Stimulated activated CD8-positive, alpha-beta memory T cell treated with anti-CD3 and anti-CD28 coated beads, Interleukin-15, amount 100 ng/mL, for 24 hours (primary cell): ENCODE data around the gene SUN1.
A peak's percentile ranks its signal among the peaks of the same experiment; 100 is the strongest.

Experiments used
- DNase-seq: peaks from one replicate; pipeline ENCODE4 v3.0.0-alpha.2; 2020; ENCODE audit warnings: low read depth

The SUN1 gene

DNA sequence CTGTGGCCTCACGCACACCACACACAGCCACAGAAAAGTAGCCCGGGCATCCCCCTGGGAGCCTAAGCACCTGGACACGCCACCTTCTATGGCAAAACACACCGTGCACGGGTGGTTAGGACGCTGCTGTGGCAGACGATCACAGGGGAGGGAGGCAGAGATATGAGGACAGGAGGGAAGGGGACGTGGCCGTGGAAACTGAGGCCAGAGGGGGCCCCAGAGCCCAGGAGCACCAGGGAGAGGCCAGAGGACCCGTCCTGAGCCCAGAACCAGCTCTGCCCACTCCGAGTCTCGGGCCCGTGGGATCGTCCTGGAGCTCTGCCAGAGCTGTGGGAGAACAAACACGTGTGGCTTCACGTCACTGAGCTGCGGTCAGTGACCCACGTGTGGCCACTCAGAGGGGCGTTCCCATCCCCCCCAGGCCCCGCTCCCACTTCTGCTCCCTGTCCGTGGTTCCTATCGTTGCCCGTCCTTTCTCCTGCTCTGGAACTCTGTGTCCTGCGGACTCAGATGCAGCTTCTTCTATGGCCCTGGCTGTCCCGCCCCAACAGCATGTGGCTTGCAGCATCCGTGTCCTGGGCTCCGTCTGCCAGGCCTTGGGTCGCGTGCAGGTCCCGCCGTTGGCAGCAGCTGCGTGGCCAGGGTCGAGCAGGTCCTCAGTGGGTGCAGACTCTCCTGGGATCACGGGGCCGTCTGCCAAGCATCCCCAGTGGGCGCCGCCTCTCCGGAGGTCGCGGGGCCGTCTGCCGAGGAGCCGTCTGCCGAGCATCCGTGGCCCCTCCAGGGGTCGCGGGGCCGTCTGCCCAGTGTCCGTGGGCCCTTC, 75.1 kb downstream of the SUN1 start:
- DNase-seq: no peak

DNA sequence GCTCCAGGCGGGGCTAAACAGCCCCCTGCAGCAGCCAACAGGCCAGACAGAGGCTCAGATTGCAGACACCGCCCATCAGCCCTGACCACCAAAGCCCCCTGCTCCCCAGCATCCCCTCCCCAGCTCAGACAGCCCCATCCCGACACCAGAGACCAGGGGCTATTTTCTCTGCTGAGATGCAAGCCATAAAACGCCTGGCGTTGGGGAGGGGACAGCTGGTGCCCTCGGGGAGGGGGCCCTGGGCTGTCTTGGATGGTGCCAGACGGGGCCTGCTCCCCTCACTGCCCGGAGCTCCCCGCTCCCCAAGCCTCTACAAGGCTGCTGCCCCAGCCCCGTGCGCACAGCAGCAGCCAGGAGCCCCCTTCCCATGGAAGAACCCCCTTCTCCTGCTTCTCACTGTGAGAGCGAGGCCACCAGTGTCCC, 75.9 kb downstream of the SUN1 start:
- no peak for DNase-seq

DNA sequence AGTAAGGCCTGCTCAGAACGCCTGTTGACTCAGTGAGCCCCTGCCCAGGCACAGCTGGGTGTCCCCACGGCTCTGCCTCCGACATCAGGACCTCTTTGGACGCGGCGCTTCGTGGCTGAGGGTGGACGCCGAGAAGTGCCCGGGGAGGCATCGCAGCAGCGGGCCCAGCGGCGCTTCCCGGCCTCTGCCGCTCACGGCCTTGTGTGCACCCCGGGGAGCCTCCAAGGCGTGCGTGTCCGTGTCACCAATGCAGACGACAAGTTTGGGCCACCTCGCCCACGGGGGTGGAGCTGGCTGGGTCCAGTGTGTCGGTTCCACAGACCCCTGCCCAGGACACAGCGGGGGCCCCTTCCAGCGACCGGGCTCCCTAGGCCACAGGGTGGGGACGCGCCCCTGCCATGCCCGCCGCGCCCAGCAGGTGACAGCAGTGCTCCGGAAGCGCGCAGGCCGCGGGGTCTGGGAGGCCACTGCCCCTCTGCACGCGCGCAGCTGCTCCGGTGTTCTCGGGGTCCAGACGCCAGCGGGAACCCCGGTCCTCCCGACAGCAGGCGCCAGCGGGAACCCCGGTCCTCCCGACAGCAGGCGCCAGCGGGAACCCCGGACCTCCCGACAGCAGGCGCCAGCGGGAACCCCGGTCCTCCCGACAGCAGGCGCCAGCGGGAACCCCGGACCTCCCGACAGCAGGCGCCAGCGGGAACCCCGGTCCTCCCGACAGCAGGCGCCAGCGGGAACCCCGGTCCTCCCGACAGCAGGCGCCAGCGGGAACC, 76.5 kb downstream of the SUN1 start:
- peak; percentile 44 for DNase-seq

DNA sequence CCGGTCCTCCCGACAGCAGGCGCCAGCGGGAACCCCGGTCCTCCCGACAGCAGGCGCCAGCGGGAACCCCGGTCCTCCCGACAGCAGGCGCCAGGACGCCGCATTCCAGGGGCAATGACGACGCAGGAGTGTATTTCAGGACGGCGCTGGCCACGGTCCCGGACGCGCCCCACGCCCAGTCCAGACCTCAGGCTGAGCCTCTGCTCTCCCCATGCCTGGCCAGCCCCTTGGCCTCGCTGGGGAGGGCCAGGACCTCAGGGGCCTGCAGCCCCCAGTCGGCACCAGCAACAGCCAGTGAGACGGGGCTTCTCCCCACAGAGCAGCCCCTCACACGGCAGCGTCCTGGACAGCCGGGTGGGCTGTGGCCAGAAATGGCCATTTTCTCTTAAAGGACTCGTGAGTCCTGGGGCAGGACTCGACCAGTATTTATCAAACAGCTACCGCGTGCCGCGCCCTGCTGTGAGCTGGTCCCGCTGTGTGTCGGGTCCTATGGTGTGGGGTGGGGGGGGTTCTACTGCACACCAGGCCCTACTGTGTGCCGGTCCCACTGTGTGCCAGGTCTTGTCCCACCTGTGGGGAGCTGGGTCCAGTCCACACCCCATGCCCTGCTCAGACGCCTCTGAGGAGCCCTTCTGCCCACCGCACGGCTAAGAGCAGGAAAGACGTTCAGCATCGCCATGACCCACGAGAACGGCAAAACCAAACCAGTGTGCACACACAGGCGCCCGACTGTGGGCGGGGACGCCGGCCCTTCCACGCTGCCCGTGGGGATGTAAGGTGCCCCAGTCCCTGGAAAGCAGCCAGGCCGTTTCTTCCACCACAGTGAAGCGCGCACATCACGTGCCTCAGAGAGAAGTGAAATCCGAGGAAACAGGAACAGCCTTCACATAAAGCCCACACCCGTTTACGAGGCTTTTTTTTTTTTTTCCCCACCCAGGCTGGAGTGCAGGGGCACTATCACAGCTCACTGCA, 77.4 kb downstream of the SUN1 start:
- no peak for DNase-seq

DNA sequence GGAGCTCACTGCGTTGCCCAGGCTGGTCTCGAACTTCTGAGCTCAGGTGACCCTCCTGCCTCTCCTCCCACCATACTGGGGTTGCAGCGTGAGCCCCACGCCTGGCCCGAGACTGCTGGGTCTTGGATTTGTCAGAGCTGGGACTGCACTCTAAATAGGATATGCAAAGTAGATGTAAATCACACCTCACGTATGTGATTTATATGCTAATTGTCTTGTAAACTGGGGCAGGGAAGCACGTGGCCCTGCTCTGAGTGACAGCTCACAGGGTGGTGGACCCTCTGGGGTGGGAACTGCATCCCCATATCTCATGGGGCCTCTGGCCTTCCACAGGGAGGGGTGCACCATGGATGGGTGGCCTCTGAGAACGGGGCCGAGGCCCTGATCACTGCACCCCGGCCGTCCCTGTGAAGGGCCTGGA, 78.2 kb downstream of the SUN1 start:
- no peak for DNase-seq

DNA sequence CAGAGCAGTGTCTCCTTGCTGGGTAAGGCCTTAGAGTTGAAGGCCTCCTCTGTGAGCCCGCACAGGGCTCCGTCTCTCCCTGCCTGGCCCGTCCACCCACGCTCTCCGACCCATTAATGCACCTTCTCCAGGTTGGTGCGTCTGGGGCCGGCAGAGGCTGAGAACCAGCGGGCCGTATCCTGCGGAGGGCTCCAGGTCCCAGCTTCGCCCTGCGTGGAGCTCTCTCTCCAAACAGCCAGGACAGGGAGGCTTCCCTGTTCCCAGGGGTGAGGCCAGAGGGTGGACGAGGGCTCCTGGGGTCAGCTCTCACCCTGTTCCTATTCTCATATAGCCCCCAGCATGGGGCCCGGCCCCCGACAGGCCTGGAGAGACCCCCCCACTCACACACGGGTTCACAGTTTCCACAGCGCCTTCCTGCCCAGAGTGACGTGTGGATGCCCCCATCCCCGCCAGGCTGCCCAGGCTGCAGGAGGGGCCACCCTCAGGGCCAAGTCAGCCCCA, 78.7 kb downstream of the SUN1 start:
- no peak for DNase-seq

DNA sequence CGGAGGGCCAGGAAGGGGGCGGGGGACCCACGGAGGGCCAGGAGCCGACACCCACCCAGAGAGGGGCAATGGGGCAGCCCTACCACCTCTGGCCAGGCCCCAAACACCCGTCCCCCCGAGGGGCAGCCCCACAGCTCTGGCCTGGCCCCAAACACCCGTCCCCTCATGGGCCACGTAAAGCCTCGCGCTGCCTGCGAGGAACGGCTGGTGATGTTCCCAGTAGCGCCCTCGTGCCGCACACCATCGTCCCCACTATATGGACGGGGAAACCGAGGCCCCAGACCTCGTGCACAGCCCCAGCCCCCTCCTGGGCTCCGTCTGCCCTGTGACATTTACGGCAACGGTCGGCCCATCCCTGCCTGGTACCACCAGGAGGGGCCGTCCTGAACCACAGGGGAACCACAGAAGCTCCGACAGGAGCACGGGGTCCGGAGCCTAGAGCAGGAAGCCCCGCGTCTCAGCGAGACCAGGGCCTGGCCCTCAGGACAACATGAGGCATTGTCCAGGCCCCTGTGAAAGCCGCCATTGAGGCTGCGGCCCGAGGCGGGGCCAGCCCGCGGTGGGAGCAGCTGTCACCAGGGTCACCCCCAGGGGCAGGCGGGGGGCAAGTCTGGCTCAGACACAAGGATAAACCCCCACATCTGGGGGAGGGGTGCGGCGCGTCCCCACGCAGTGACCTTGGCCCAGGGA, 79.7 kb downstream of the SUN1 start:
- DNase-seq: no peak

DNA sequence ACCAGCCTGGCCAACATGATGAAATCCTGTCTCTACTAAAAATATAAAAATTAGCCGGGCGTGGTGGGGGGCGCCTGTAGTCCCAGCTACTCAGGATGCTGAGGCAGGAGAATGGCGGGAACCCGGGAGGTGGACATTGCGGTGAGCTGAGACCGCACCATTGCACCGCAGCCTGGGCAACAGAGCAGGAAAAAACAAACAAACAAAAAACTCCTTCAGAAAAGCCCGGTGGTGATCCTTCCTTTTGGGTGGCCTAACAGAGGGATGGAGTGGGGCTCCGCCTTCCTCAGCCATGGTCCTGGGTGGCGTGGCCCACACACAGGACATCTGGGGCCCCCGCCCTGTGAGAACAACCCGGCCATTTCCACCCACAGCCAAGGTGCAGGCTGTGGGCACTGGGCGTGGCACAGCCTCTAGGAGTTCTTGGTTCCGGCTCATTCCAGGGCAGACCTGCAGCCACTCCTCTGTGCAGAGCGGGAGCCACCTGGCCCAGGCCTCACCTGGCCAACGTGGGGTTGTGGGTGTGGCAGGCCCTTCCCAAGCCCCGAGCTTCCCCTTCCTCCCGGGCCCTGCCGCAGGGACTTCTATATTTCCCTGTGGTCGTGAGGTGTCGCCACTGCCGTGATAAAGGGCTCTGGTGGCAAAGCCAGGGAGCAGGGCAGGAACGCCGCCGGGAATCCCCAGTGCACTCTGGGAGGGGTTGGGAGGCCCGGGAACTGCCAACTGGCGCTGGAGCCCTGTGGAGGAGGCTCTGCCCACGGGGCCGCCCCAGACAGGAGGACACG, 81.7 kb downstream of the SUN1 start:
- no peak for DNase-seq

DNA sequence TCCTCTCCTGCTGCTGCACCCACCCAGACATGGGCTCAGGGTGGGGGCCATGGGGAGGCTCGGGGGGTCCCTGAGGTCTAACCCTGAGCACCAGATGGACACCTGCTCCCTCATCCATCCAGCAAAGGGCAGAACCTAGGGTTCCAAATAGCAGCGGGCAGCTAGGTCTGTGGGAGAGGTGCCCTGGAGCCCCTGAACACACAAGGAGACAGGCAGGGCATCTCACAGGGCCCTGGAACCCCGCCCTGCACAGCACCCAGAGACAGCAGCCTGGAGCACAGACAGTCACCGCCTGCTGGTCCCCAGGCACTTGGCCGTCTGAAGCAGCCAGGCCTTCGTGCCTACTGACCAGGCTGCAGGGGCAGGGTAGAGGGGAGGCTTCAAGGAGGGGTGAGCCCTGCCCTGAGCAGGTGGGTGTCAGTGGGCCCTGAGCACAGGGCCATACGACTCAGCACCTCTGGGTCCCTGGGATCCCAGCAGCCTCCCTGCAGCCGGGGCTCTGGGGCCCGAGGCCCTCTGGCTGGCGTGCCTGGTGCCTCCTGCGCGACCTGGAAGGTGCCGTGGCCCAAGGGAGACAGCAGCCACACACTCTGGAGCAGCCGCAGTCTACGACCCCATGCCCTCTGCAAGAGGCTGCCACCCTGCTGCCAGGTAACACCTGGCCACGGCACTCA, 82.4 kb downstream of the SUN1 start:
- DNase-seq: no peak

DNA sequence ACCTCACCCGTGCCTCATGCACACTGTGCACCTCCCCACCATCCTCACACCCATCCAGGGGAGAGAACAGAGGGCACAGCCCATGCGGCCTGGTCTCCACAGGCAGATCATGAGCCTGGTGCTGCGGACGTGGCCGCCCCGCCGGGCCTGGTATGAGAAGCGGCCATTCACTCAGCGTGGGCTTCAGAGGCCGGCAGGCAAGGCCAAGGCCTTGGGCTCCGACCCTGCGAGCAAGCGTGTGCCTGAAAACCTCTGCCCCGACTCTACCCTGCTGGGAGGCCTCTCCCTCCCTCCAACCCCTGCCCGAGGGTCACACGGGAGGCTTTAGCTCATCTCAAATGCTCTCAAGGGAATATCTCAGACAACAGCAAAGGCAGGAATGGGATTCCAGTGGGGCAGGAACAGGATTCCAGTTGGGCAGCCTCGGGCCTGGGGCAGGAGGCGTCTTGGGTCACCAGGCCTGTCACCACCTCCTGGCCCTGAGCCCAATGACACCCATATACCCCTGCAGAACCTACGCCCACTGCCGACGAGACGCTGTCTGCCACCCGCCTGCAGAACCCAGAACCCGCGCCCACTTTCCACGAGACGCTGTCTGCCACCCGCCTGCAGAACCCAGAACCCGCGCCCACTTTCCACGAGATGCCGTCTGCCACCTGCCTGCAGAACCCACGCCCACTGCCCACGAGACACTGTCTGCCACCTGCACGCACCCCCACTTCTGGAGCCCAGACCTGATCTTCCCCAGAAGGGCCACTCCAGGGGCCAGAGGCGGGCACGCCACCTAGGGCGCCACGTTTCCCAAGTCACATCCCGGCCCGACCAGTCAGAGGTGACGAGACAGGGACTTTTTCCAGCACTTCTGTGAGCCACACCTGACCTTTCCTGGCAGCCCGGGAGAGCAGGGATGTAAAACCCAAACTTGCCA, 83.3 kb downstream of the SUN1 start:
- DNase-seq: no peak

DNA sequence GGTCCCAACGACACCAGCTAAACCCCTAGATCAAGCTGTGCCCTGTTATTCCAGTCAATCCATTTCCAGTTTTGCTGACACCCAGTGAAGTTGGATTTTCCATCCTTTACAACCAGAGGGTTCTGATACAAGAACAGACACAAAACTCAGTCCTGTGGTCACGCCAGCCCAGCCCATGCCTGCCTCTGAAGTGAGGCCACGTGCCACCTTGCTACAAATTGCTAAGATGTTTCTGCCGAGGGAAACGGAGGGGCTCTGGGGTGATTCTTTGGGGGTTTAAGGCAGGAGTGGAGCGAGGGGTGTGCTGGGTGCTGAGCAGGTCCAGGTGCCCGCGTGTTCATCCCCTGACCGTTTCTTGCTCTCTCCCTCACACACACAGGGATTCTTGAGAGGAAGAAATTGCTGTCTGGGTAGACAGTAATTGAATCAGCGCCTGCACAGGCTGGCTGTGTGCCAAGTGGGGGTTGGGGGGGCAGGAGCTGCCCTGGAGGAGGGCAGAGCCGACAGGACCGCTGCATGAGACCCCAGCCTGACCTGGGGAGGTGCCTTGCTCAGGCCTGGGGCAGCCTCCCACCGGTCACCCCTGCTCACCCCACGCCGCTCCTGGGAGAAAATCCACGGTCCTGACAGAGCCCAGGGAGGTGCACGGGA, 84.1 kb downstream of the SUN1 start:
- no peak for DNase-seq

DNA sequence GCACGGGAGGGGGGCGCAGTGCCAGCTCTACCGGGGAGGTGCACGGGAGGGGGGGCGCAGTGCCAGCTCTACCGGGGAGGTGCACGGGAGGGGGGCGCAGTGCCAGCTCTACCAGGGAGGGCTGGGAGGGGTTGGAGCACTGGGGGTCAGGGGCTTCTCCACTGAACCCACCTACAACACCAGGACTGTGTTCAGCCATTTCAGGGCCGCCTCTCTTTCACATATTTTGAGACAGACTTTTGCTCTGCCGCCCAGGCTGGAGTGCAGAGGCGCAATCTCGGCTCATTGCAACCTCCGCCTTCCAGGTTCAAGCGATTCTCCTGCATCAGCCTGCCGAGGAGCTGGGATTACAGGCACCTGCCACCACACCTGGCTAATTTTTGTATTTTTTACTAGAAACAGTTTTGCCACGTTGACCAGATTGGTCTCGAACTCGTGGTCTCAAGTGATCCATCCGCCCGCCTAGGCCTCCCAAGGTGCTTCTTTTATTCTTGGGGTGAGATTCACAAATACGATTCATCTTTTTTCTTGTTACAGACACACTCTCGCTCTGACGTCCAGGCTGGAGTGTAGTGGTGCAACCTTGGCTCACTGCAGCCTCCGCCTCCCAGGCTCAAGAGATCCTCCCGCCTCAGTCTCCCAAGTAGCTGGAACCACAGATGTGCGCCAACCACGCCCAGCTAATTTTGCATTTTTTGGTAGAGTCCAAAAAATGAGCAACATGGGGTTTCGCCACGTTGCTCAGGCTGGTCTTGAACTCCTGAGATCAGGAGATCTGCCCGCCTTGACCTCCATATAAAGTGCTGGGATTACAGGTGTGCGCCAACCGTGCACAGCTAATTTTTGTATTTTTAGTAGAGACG, 85.2 kb downstream of the SUN1 start:
- no peak for DNase-seq

DNA sequence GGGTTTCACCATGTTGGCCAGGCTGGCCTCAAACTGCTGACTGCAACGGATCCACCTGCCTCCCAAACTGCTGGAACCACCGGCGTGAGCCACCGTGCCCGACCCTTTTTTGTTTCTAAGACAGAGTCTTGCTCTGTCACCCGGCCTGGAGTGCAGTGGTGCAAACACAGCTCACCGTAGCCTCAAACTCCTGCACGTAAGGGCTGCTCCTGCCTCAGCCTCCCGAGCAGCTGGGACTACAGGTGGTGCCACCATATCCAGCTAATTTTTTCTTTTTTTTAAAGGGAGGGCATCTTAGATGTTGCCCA, 85.8 kb downstream of the SUN1 start:
- no peak for DNase-seq

DNA sequence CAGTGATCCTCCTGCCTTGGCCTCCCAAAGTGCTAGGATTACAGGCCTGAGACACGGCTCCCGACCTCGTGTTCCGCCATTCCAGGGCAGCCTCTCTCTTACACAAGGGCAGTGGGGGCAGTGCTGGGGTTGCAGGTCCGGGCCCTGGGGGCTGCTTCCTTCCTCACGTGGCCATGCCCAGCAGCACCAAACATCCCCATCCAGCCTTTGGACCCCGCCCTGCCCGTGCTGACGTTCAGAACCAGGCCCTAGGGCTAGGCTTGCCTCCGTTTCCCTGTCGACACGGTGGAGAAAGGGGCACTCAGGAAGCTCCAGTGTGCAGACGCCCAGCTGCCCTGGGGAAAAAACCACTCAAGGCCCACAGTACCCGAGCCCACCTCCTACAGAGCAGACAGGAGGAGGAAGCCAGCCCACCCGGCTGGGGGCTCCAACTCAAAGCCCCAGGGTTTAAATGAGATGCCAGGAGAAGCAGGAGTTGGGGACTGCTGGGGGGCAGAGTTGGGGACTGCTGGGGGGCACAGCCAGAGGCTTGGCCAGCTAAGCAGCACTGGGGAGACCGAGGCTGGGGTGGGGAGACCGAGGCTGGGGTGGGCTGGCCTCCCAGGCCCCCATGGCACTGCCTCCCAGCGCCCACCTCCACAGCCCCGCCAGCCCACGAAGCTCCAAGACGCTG, 86.3 kb downstream of the SUN1 start:
- DNase-seq: no peak

DNA sequence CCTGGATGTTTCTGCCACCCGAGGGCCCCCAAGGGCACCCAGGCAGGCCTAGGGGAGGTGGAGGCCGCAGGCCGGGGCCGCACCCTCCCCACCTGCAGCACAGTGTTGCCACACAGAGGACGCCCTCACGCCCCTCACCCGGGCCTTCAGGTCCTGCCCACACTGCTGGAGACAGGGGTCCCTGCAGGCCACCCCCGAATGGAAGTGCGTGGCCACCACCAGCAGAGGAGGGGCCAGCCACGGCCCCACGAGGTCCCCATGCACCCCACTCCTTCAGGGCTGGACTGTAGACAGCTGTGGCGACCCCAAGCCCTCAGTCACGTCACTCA, 86.8 kb downstream of the SUN1 start:
- no peak for DNase-seq

DNA sequence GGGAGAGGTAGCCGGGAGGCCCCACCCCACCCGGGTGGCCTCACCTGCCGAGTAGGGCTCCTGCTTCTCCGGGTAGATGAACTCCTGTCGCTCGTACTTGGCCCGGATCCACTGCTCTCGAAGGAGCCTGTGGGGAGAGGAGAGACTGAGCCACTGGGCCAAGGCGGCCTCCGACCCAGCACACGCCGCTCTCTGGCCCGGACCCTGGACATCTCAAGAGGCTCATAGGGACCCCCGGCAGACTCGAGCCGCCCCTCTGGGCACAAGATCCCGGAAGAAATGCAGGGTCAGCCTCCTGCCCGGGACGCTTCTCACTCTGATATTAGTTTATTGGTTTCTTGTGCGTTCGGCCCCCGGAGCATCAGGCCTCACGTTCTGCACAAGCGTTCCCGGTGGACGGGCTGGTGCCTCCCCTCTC, 87.7 kb downstream of the SUN1 start:
- DNase-seq: no peak
